Esophagus muscularis mucosa (tissue), 4 donors: ENCODE data around the gene RASL10A. TPM values are rescaled to one million over a fixed set of nuclear protein-coding genes. Genes with fewer than 3 reads are reported as not detected.

Experiments
- DNase-seq: peaks from one replicate; pipeline ENCODE4 v3.0.0-alpha.2; 2017; ENCODE audit errors: extremely low spot score
- H3K27ac ChIP-seq, 4 donors: fragments of 200-600 bp; sonication (generic); replicated peaks in 1 of 4; 1 replicate in 3 of 4; 2 replicates in 1 of 4; pipeline ENCODE4 v1.5.1; 2016 to 2019; ENCODE audit warnings: mild to moderate bottlenecking in 1 of 4
- H3K27me3 ChIP-seq, 4 donors: fragments of 200-600 bp; sonication (generic); one replicate each; pipeline versions ENCODE4 v1.5.1 to v1.6.0; 2016 to 2019
- H3K36me3 ChIP-seq, 4 donors: fragments of 200-600 bp; sonication (generic); one replicate each; pipeline ENCODE4 v1.5.1; 2016 to 2019
- H3K4me1 ChIP-seq, 4 donors: fragments of 200-600 bp; sonication (generic); one replicate each; pipeline ENCODE4 v1.5.1; 2016 to 2019
- H3K4me3 ChIP-seq, 4 donors: fragments of 200-600 bp; sonication (generic); 1 replicate in 2 of 4; 2 replicates in 2 of 4; pipeline ENCODE4 v1.5.1; 2016 to 2019; ENCODE audit warnings: mild to moderate bottlenecking in 4 of 4, moderate library complexity in 1 of 4
- H3K9me3 ChIP-seq, 4 donors: fragments of 200-600 bp; sonication (generic); 1 replicate in 3 of 4; 2 replicates in 1 of 4; pipeline ENCODE4 v1.5.1; 2016 to 2019
- CTCF ChIP-seq, 3 experiments: fragments of 200-600 bp in 2 of 3; fragments of 450-650 bp in 1 of 3; sonication (generic) in 2 of 3; IDR thresholded peaks; one replicate each; pipeline ENCODE4 v1.5.1; 2017 to 2019; ENCODE audit warnings: antibody characterized with exemption in 3 of 3, mild to moderate bottlenecking in 2 of 3, moderate library complexity in 1 of 3
- EP300 ChIP-seq: sonication (generic); formaldehyde crosslinking; IDR thresholded peaks from one replicate; pipeline ENCODE4 v1.6.1; 2017; ENCODE audit warnings: antibody characterized with exemption
- POLR2A ChIP-seq: fragments of 450-650 bp; IDR thresholded peaks from one replicate; pipeline ENCODE4 v1.6.1; 2017; ENCODE audit warnings: antibody characterized with exemption, moderate library complexity, mild to moderate bottlenecking, low read depth
- POLR2AphosphoS5 ChIP-seq, 2 donors: sonication (generic); formaldehyde crosslinking; IDR thresholded peaks; one replicate each; pipeline ENCODE4 v1.6.1; 2017; ENCODE audit warnings: antibody characterized with exemption in 2 of 2
- WGBS: methylation state at CpG from one replicate; pipeline ENCODE4 v1.1.5; 2018; 5-methylcytosine and 5-hydroxymethylcytosine counted together
- intact Hi-C: fragments of 100-400 bp; cut with DNase I; formaldehyde crosslinking; loops from one replicate; pipeline ENCODE4 v1.15.1; 2023
- total RNA-seq, 4 donors: library from RNA; depleted of rRNA; stranded (reverse); fragments of >200 nt; gene quantifications; one replicate each; pipeline versions ENCODE4 v1.1.0 to v1.2.1, GENCODE V29; 2016

The RASL10A gene
- total RNA-seq, 4 donors from 2014 or later: 0.50 to 1.6 (median 0.84) TPM; not detected in 1

GRCh38 chr22:29267858-29268510, 47.5 kb downstream of the RASL10A start, which contains the start of the genes EWSR1 and RHBDD3:
EWSR1 (plus strand) TSS chr22:29268268; CDS start chr22:29268337, 69 bp downstream.
RHBDD3 (minus strand) TSS chr22:29267981; CDS start chr22:29265626, 2,355 bp downstream.
- peak within 1 kb of the TSS; percentile 96 to 100 (median 98) for H3K27ac ChIP-seq
- no peaks in the 10 kb centered on the region for H3K27me3 ChIP-seq
- peaks cover 47 to 60% (median 57%) of the 10 kb centered on the region in 4 donors for H3K4me1 ChIP-seq
- TF ChIP-seq POLR2AphosphoS5 (IDR thresholded peaks at IDR 0.05): peak; percentile 94 to 96
- TF ChIP-seq POLR2A: peak; percentile 74
- peak in 1 of 3 experiments; percentile 17 for TF ChIP-seq CTCF (IDR thresholded peaks at IDR 0.05)
- TF ChIP-seq EP300: no peak
- 0% methylated on average over 50 of the region's 67 CpGs for WGBS
- intact Hi-C loops: loop anchor here (2.0 kb wide), 1 partner anchor 39 kb away; the partner anchor contains the start of gene GAS2L1
- H3K9me3 ChIP-seq: no peaks in the 10 kb centered on the region
- peaks cover 10 to 41% (median 37%) of the 10 kb centered on the region in 4 donors for H3K36me3 ChIP-seq
- H3K4me3 ChIP-seq: peak within 1 kb of the TSS; percentile 73 to 99 (median 90)
- peak; percentile 98 for DNase-seq

- peaks cover 7 to 35% (median 32%) of the 10 kb centered on the region in 4 donors for H3K36me3 ChIP-seq
- TF ChIP-seq CTCF (IDR thresholded peaks at IDR 0.05) (no peak), POLR2AphosphoS5 (IDR thresholded peaks at IDR 0.05) (no peak), POLR2A (peak; percentile 26)
- H3K4me3 ChIP-seq: peak overlapping the region; percentile 73 to 99 (median 90)
- H3K9me3 ChIP-seq: no peaks in the 10 kb centered on the region
- peak overlapping the region; percentile 96 to 100 (median 98) for H3K27ac ChIP-seq
- no peaks in the 10 kb centered on the region for H3K27me3 ChIP-seq
- no peak for DNase-seq
- intact Hi-C loops: no loop called here
- WGBS: 0% methylated on average over 13 of the region's 32 CpGs
- H3K4me1 ChIP-seq: peaks cover 41 to 55% (median 52%) of the 10 kb centered on the region in 4 donors
Measured at GRCh38 chr22:29267462-29267857, 48.0 kb downstream of the RASL10A start.

- Histone ChIP-seq H3K27me3 (no peaks in the 10 kb centered on the region), H3K9me3 (no peaks in the 10 kb centered on the region), H3K4me1 (peaks cover 35 to 49% (median 45%) of the 10 kb centered on the region in 4 donors), H3K4me3 (peak overlapping the region; percentile 73 to 99 (median 90)), H3K36me3 (peaks cover 7 to 31% (median 28%) of the 10 kb centered on the region in 4 donors), H3K27ac (peak overlapping the region; percentile 96 to 100 (median 98))
- TF ChIP-seq POLR2AphosphoS5 (IDR thresholded peaks at IDR 0.05): no peak
- no peak for TF ChIP-seq POLR2A
- no peak for TF ChIP-seq CTCF (IDR thresholded peaks at IDR 0.05)
- no peak for TF ChIP-seq EP300
- no peak for DNase-seq
- WGBS: 19% methylated on average over 9 of the region's 13 CpGs
- intact Hi-C loops: no loop called here
Measured at GRCh38 chr22:29266564-29267461, 48.7 kb downstream of the RASL10A start.

GRCh38 chr22:29265929-29266328, 49.6 kb downstream of the RASL10A start:
- TF ChIP-seq EP300 (no peak), POLR2A (no peak), CTCF (IDR thresholded peaks at IDR 0.05) (no peak), POLR2AphosphoS5 (IDR thresholded peaks at IDR 0.05) (no peak)
- Histone ChIP-seq H3K27ac (peak overlapping the region in 2 of 4 donors; percentile 25 to 100), H3K27me3 (no peaks in the 10 kb centered on the region), H3K9me3 (no peaks in the 10 kb centered on the region), H3K4me1 (peaks cover 26 to 40% (median 37%) of the 10 kb centered on the region in 4 donors), H3K4me3 (no peak overlapping the region), H3K36me3 (peaks cover 7 to 31% (median 29%) of the 10 kb centered on the region in 4 donors)
- intact Hi-C loops: no loop called here
- WGBS: 63% methylated on average over 4 of the region's 4 CpGs
- no peak for DNase-seq
